HG02763 (cell line): ENCODE data around the gene BIVM.
A peak's percentile ranks its signal among the peaks of the same experiment; 100 is the strongest.

Experiments
- ATAC-seq: cut with Tn5 transposase; IDR thresholded peaks from one replicate; pipeline ENCODE4 v1.9.1; 2021; ENCODE audit warnings: mild to moderate bottlenecking, moderate library complexity; ENCODE audit not compliant: unreplicated experiment

Gene BIVM

DNA sequence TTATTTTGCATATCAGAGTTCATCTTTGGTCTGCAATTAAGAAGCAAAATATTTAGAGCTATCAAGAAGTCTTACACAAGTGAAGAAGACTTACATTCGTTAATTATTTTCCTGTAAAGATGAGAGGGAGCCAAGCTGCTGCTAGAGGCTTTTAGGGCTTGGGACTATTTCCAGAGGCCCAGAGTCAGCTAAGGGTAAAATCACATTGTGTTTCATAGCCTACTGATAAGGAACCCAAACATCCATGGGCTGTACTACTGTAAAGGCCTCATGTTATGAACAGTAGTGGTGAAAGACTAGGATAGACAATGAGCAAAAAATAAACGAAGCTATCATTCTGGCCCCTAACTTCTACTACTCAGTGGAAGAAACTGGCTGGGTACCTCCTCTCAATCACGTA, 14.4 kb upstream of the BIVM start:
- no peak for ATAC-seq

DNA sequence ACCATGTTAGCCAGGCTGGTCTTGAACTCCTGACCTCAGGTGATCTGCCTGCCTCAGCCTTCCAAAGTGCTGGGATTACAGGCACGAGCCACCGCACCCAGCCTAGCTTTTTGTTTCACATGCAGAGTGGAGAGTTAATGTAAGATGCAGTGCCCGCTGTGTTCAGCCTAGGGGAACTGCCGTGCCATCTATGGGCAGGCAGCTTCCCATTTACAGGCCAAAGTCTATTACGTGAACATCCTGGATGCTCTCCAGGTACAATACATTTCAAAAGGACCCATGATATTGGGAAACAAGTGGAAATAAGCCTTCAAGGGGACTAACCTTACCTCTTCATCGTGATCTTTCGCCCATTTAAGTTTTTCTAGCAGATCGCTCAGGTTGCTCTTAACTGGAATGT, 10.2 kb upstream of the BIVM start:
- no peak for ATAC-seq

DNA sequence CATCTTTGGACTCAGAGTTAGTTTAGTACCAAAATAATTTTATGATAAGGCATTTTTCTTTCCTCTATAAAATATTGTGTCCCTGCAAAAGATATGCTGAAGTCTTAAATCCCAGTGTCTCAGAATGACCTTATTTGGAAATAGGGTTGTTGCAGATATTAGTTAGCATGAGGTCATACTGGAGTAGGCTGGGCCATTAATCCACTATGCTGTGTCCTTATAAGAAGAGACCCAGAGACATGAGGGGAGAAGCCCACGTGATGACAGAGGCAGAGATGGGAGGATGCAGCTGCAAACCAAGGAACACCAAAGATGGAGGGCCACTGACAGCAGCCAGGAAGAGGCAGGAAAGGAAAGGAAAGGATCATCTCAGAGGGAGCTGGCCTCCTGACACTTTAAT, 6.5 kb upstream of the BIVM start:
- ATAC-seq, result no peak

GRCh38 chr13:102793611-102794355, 5.1 kb upstream of the BIVM start:
- no peak for ATAC-seq

- ATAC-seq, result peak; percentile 6
Measured at GRCh38 chr13:102799426-102800144, 666 bp downstream of the BIVM start.

- ATAC-seq, result peak; percentile 79
Measured at GRCh38 chr13:102800145-102801041, 1.5 kb downstream of the BIVM start.

GRCh38 chr13:102805680-102806079, 6.8 kb downstream of the BIVM start:
- ATAC-seq, result no peak

- no peak for ATAC-seq
Measured at GRCh38 chr13:102807699-102808098, 8.8 kb downstream of the BIVM start.

- no peak for ATAC-seq
Measured at GRCh38 chr13:102812611-102813287, 13.8 kb downstream of the BIVM start.

DNA sequence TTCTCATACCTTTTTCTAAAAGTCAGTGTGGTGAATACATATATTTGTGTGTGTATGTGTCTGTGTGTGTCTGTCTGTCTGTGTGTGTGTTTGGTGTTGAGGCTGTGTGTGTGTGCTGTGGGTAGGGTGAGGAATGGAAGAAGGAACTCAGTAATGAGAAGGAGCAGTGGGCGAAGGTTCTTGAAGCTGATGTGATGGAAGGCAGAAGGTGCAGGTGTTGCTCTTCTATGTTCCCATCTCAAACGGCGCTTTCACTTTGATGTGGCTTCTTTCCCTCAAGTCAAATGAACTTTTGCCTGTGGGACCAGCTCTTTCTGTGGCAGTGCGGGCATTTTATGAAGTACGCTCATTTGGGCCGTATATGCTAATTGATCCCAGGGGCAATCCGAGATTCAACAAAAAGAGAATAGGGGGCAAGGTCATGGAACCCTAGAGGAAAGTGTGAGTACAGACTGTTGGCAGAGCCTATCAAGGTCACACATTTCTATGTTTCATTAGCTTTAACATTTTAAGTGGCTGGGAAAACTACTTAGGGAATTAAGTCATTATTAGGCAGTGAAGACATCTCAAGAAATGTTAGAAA, 15.2 kb downstream of the BIVM start:
- ATAC-seq, result no peak

- no peak for ATAC-seq
Measured at GRCh38 chr13:102814793-102815192, 15.9 kb downstream of the BIVM start.

- no peak for ATAC-seq
Measured at GRCh38 chr13:102815788-102816187, 16.9 kb downstream of the BIVM start.

DNA sequence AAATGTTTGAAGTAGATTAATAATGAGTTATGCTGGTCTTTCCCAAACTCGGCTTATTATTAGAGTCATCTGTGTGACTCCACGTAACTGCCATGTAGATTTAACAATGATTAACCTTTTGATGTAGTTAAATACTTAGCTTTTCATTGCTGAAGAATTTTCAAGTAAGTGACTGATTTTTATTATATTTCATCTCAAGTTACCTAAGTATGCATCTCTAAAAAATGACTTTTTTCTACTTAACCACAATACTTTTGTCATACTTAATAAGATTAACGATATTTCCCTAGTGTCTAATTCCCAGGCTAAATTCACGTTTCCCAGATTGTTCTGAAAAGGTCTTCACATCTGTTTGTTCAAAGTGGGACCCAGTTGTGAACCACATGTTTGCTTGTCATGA, 17.8 kb downstream of the BIVM start:
- ATAC-seq, result no peak

DNA sequence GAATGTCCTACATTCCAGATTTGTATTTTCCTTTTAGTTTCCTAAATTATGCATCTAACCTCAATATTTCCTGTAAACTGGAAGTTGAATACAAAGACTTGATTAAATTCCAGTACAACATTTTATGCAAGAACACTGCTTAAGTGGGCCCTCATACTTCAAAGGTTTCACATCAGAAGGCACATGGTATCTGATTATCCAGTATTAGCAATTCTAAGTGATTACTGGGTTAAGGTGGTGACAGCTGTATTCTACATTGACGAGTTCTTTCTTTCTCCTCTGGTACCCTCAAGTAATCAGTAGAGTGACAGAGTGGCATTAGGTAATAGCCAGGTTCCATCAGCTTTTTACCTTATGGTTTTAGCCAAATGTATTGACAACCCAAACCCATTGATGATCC, 18.3 kb downstream of the BIVM start:
- ATAC-seq, result no peak

- ATAC-seq, result no peak
Measured at GRCh38 chr13:102817907-102818306, 19.0 kb downstream of the BIVM start.

DNA sequence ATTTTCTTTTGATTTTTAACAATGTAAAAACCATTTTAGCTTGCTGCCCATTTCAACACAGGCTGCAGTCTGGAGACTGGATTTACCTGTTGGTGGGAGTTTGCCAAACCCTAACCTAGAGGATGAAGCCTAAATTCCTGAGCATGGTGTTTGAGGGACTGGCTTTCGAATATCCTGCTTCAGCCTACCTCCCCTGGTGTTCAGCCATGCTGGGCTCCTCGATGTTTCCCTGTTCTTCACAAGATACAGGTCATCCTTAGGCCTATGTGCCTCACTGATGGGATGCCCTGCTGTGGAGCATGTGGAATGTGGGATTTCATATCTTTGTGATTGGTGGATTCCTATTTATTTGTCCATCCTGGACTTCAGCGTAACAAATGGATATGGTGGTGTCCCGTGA, 26.5 kb downstream of the BIVM start:
- no peak for ATAC-seq

- ATAC-seq, result no peak
Measured at GRCh38 chr13:102825921-102826706, 27.2 kb downstream of the BIVM start.

- no peak for ATAC-seq
Measured at GRCh38 chr13:102830646-102831045, 31.7 kb downstream of the BIVM start.

DNA sequence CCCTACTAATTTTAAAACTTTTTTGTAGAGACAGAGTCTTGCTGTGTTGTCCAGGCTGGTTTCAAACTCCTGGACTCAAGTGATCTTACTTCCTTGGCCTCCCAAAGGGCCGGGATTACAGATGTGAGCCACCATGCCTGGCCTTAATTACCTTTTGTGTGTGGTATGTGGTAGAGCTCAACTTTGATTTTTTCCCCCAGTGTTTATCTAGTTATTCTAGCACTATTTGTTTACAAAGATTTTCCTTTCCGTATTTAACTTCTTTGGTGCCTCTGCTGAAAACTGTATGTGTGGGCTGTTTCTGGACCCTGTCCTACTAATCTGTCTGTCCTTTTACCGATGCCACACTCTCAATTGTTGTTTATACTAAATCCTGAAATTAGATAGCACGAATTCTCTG, 37.6 kb downstream of the BIVM start:
- ATAC-seq, result no peak

DNA sequence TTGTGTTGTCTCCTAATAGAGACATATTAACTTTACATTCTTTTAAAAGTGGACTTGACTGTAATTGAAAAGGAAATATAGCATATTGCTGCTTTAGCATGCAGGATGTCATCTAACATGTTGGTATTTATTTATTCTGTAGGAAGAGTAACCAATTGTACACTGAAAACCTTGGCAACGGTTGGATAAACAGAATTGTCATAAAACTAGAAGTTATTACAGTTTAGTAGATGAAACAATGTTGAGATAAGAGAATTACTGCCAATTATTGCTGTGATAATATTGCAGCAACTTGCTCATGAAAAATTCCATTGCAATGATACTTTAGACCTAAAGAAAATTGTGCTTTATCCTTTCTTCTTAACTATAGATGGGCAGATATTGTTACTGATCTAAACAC, 39.4 kb downstream of the BIVM start:
- no peak for ATAC-seq
